Choroid plexus epithelial cell (primary cell): Measurements from ENCODE around the gene CCP110.
A peak's percentile ranks its signal among the peaks of the same experiment; 100 is the strongest.

Source experiments
- DNase-seq: peaks from one replicate; pipeline ENCODE4 v3.0.0-alpha.2; 2010; ENCODE audit warnings: low read depth
- H3K4me3 ChIP-seq: 2 replicates; pipeline ENCODE4 v1.5.1; 2011; ENCODE audit warnings: low read depth, mild to moderate bottlenecking, control low read depth, low read length, moderate library complexity
- CTCF ChIP-seq: conservative IDR thresholded peaks from 2 replicates; pipeline ENCODE4 v1.5.1; 2011; ENCODE audit warnings: low read depth, mild to moderate bottlenecking, control low read depth, inconsistent platforms, low read length, moderate library complexity

The CCP110 gene

DNA sequence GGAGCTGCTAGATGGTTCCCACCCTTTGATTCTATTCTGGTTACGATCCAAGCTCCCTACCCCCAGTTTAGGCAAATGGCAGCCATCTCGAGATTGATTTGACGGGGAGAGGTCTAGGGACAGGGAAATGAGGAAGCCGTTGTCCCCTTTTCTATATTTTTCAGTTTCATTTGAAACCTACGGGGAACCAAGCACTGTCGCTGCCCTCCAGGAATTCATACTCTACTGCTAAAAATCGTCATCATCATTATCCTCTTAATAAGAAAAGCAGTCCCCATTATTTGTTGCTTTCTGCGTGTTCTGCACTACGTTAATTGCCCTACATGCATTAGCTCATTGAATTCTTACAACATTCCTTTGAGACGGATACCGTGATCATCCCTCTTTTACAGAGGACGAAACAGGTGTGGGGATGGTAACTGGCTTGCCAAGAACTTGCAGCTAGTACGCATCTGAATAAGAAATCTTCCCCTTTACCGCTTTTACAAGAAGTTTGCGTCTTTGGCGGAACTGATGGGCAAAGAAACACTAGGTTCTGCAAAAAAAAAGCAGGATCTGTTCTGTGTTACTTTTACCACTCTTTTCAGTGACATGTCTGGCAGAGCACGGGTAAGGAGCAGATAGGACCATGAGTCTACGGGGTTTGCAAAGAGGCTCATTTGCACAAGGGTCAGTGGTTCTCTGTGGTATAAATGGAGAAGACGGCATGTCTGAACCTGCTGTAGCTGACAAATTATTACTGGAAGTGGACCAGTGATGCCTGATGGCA, 1.1 kb downstream of the CCP110 start:
- no peak for TF ChIP-seq CTCF
- peak overlapping the region; percentile 96 for H3K4me3 ChIP-seq
- no peak for DNase-seq

- H3K4me3 ChIP-seq: peak overlapping the region; percentile 96
Measured at GRCh38 chr16:19525385-19525723, 1.6 kb downstream of the CCP110 start.

GRCh38 chr16:19527161-19527560, 3.4 kb downstream of the CCP110 start:
- TF ChIP-seq CTCF: no peak
- no peak for DNase-seq

More at GRCh38 chr16:19525385-19525723, 1.6 kb downstream of the CCP110 start:
- TF ChIP-seq CTCF: no peak
- DNase-seq: no peak

GRCh38 chr16:19528666-19529065, 4.9 kb downstream of the CCP110 start:
- DNase-seq: no peak
- no peak for TF ChIP-seq CTCF
- H3K4me3 ChIP-seq: no peak overlapping the region

More at GRCh38 chr16:19527161-19527560, 3.4 kb downstream of the CCP110 start:
- H3K4me3 ChIP-seq: no peak overlapping the region

GRCh38 chr16:19532601-19533000, 8.9 kb downstream of the CCP110 start:
- H3K4me3 ChIP-seq: no peak overlapping the region
- no peak for DNase-seq
- TF ChIP-seq CTCF: no peak

GRCh38 chr16:19540241-19540970, 16.7 kb downstream of the CCP110 start:
- DNase-seq: no peak
- no peak for TF ChIP-seq CTCF
- H3K4me3 ChIP-seq: no peak overlapping the region
